A549 (cell line): ENCODE measurements around the gene SPTLC2. TPM values are rescaled to one million over a fixed set of nuclear protein-coding genes. Genes with fewer than 3 reads are reported as not detected.

Experiments used
- ATAC-seq, 2 experiments: fragments of 200-7000 bp in 1 of 2; fragments of >200 bp in 1 of 2; cut with Nextera tagmentation in 1 of 2; cut with Tn5 transposase in 1 of 2; 3 replicates each; pipeline versions ENCODE4 v1.8.0 to v1.9.1; 2018 to 2020; ENCODE audit warnings: mild to moderate bottlenecking in 1 of 2, moderate library complexity in 1 of 2
- CTCF ChIA-PET: fragments of 300-600 bp; sonication (Branson Sonifier 250); formaldehyde crosslinking; extraction: SDS; loops from one replicate; lab custom pipeline; 2021; ENCODE audit warnings: antibody characterized with exemption, inconsistent platforms; lab: Yijun Ruan, JAX
- POLR2A ChIA-PET: fragments of 350-600 bp; formaldehyde crosslinking; extraction: SDS; loops from one replicate; lab custom pipeline; 2021; ENCODE audit warnings: antibody characterized with exemption, inconsistent platforms; lab: Yijun Ruan, JAX
- DNase-seq, 2 experiments: peaks; one replicate each; pipeline versions ENCODE4 v3.0.0 to v3.0.0-alpha.2; 2011 to 2016; ENCODE audit warnings: low read depth in 1 of 2, low spot score in 1 of 2
- FAIRE-seq: peaks from 2 replicates; lab custom pipeline; 2011; peaks lifted over from hg19 to GRCh38; lab: Jason Lieb, UNC
- H3K27ac ChIP-seq, 2 experiments: fragments of >200 bp; sonication (Bioruptor Twin); formaldehyde crosslinking; 3 replicates each; pipeline ENCODE4 v1.5.1; 2016 to 2017
- H3K4me1 ChIP-seq: fragments of >200 bp; sonication (Bioruptor Twin); formaldehyde crosslinking; 3 replicates; pipeline ENCODE4 v1.6.1; 2016
- H3K4me2 ChIP-seq: fragments of >200 bp; sonication (Bioruptor Twin); formaldehyde crosslinking; 3 replicates; pipeline ENCODE4 v1.6.1; 2016
- H3K4me3 ChIP-seq: fragments of >200 bp; sonication (Bioruptor Twin); formaldehyde crosslinking; 3 replicates; pipeline ENCODE4 v1.5.1; 2016
- H3K9me3 ChIP-seq: fragments of >200 bp; sonication (Bioruptor Twin); formaldehyde crosslinking; 3 replicates; pipeline ENCODE4 v1.6.1; 2016
- CTCF ChIP-seq: fragments of >200 bp; sonication (Bioruptor Twin); formaldehyde crosslinking; IDR thresholded peaks from 3 replicates; pipeline ENCODE4 v1.5.1; 2016
- EP300 ChIP-seq, 2 experiments: fragments of >200 bp; sonication (Bioruptor Twin); formaldehyde crosslinking; IDR thresholded peaks; 2 replicates in 1 of 2; 3 replicates in 1 of 2; pipeline ENCODE4 v1.6.1; 2016 to 2017
- ESRRA ChIP-seq: fragments of 150-350 bp; IDR thresholded peaks from 2 replicates; pipeline ENCODE4 v1.6.1; 2014; ENCODE audit warnings: mild to moderate bottlenecking, low read length, borderline replicate concordance
- FOSL2 ChIP-seq, 2 experiments: fragments of 450-650 bp in 1 of 2; fragments of >200 bp in 1 of 2; sonication (Bioruptor Twin) in 1 of 2; formaldehyde crosslinking; IDR thresholded peaks; 2 replicates each; pipeline versions ENCODE4 v1.5.0 to v1.6.1; 2016 to 2020; ENCODE audit warnings: mild to moderate bottlenecking in 1 of 2, moderate library complexity in 1 of 2
- MAZ ChIP-seq: fragments of 150-350 bp; IDR thresholded peaks from 2 replicates; pipeline ENCODE4 v1.6.1; 2014; ENCODE audit warnings: antibody characterized with exemption, low read depth, low read length, borderline replicate concordance
- NR3C1 ChIP-seq: fragments of >200 bp; sonication (Bioruptor Twin); formaldehyde crosslinking; IDR thresholded peaks from 3 replicates; pipeline ENCODE4 v1.6.1; 2017
- PHF8 ChIP-seq: fragments of 200-600 bp; sonication (generic); IDR thresholded peaks from 2 replicates; pipeline ENCODE4 v1.6.1; 2016; ENCODE audit warnings: low read depth, mild to moderate bottlenecking, antibody characterized with exemption, moderate library complexity, borderline replicate concordance
- RAD21 ChIP-seq, 2 experiments: fragments of >200 bp in 1 of 2; sonication (Bioruptor Twin) in 1 of 2; formaldehyde crosslinking in 1 of 2; IDR thresholded peaks in 1 of 2; conservative IDR thresholded peaks in 1 of 2; 2 replicates in 1 of 2; 3 replicates in 1 of 2; pipeline ENCODE4 v1.6.1; 2012 to 2018; ENCODE audit warnings: inconsistent platforms in 1 of 2
- RARB ChIP-seq: fragments of 250-450 bp; sonication (Bioruptor Pico); IDR thresholded peaks from 2 replicates; pipeline ENCODE4 v1.8.0; 2021; ENCODE audit warnings: mild to moderate bottlenecking, moderate library complexity
- RCOR1 ChIP-seq: fragments of 150-350 bp; IDR thresholded peaks from 2 replicates; pipeline ENCODE4 v1.6.1; 2014; ENCODE audit warnings: antibody characterized with exemption, low read length, low read depth
- RNF2 ChIP-seq: fragments of 200-600 bp; sonication (generic); IDR thresholded peaks from 2 replicates; pipeline ENCODE4 v1.6.1; 2016; ENCODE audit warnings: low read depth, mild to moderate bottlenecking, antibody characterized with exemption, moderate library complexity, borderline replicate concordance
- SMC3 ChIP-seq: fragments of >200 bp; sonication (Bioruptor Twin); formaldehyde crosslinking; IDR thresholded peaks from 3 replicates; pipeline ENCODE4 v1.6.1; 2018; ENCODE audit warnings: inconsistent platforms
- SREBF2 ChIP-seq: fragments of 450-650 bp; IDR thresholded peaks from 2 replicates; pipeline ENCODE4 v1.6.1; 2014; ENCODE audit warnings: mild to moderate bottlenecking, moderate library complexity
- ZC3H11A ChIP-seq: fragments of 450-650 bp; IDR thresholded peaks from 2 replicates; pipeline ENCODE4 v1.6.1; 2014; ENCODE audit warnings: antibody characterized with exemption, mild to moderate bottlenecking
- ZFP36 ChIP-seq: fragments of 450-650 bp; IDR thresholded peaks from 2 replicates; pipeline ENCODE4 v1.6.1; 2014; ENCODE audit warnings: borderline replicate concordance; ENCODE audit not compliant: partially characterized antibody
- ZNF302 ChIP-seq: fragments of 250-450 bp; sonication (Bioruptor Pico); IDR thresholded peaks from 2 replicates; pipeline ENCODE4 v1.9.0; 2021; ENCODE audit warnings: inconsistent platforms, mild to moderate bottlenecking, moderate library complexity
- ZSCAN20 ChIP-seq: fragments of 250-450 bp; sonication (Bioruptor Pico); IDR thresholded peaks from 2 replicates; pipeline ENCODE4 v1.8.0; 2022; ENCODE audit warnings: mild to moderate bottlenecking, moderate library complexity
- WGBS: methylation state at CpG from one replicate; pipeline ENCODE4 v1.1.6; 2017; ENCODE audit errors: missing lambda C conversion rate; 5-methylcytosine and 5-hydroxymethylcytosine counted together
- polyA plus RNA-seq, 4 experiments: library from polyadenylated mRNA; depleted of rRNA in 3 of 4; stranded (reverse); fragments of >200 nt; fragmentation: RNase III in 1 of 4; extraction: RNeasy Plus Mini Kit Qiagen cat#74134 plus additional on column Dnase treatment in 1 of 4; gene quantifications; 2 replicates in 3 of 4; 3 replicates in 1 of 4; pipeline ENCODE4 v1.2.3, GENCODE V29; 2011 to 2017
- TF ChIP-seq, protein P1 (sequence below): fragments of >200 bp; sonication (Bioruptor Twin); formaldehyde crosslinking; IDR thresholded peaks from 3 replicates; pipeline ENCODE4 v1.6.1; 2016
- TF ChIP-seq, protein P2 (sequence below): fragments of 250-450 bp; sonication (Bioruptor Pico); IDR thresholded peaks from 2 replicates; pipeline ENCODE4 v1.5.0; 2021; ENCODE audit warnings: mild to moderate bottlenecking, moderate library complexity, borderline replicate concordance

Gene SPTLC2
- polyA plus RNA-seq, 2 of the 4 experiments (the other 2 are of a cell fraction) = 17.2 to 30.9 TPM

GRCh38 chr14:77647853-77648252 is 31.4 kb upstream of the SPTLC2 start:
- Histone ChIP-seq H3K4me2 (no peak overlapping the region), H3K4me3 (no peak overlapping the region), H3K4me1 (no peaks in the 10 kb centered on the region), H3K27ac (no peak overlapping the region), H3K9me3 (no peaks in the 10 kb centered on the region)
- FAIRE-seq = no peak
- ATAC-seq = no peak
- ChIA-PET CTCF (interaction anchor here (1.1 kb wide), 1 partner anchor 30 kb away, joined by 5 read pairs; no protein-coding TSS in a partner anchor), POLR2A (no interaction called here)
- no peak for TF ChIP-seq PHF8
- TF ChIP-seq RARB = no peak
- no peak for DNase-seq
- WGBS = 45% methylated on average over 2 of the region's 2 CpGs

DNA sequence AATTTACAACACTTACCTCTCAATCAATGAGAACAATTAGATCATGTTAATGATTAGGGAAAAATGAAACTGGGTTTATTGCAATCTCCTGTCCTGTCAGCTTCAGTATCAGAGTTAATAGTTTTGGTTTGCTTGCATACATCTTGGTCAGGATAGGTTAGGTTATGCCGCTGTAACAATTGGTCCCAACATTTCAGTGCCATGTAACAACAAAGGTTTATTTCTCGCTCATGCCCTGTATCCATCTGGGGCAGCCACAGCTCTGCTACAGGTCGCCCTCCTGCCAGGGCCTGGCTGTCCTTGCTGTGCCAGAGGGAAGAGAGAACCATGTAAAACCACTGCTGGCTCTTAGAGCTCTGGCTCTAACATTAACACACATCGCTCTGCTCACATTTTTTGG is 30.5 kb upstream of the SPTLC2 start:
- ATAC-seq = no peak
- no peak for DNase-seq
- Histone ChIP-seq H3K9me3 (no peaks in the 10 kb centered on the region), H3K4me1 (no peaks in the 10 kb centered on the region), H3K4me3 (no peak overlapping the region), H3K27ac (no peak overlapping the region), H3K4me2 (no peak overlapping the region)
- ChIA-PET CTCF (interaction anchor here (1.2 kb wide), 1 partner anchor 8 kb away, joined by 9 read pairs; no protein-coding TSS in a partner anchor), POLR2A (no interaction called here)
- FAIRE-seq = no peak
- TF ChIP-seq ZFP36 (no peak), NR3C1 (no peak), EP300 (IDR thresholded peaks at IDR 0.05) (no peak), ZNF302 (CRISPR knock-in tag) (no peak), SMC3 (no peak), ZSCAN20 (no peak), SREBF2 (no peak), FOSL2 (IDR thresholded peaks at IDR 0.05) (no peak), FOSL2 (CRISPR knock-in tag; IDR thresholded peaks at IDR 0.05) (no peak), CTCF (no peak), RAD21 (conservative IDR thresholded peaks at IDR 0.05 in 1 of 2, IDR thresholded peaks at IDR 0.05 in 1 of 2) (no peak), MAZ (no peak), ESRRA (no peak), ZC3H11A (no peak), RCOR1 (no peak), RNF2 (no peak)
- TF ChIP-seq, protein P1, sequence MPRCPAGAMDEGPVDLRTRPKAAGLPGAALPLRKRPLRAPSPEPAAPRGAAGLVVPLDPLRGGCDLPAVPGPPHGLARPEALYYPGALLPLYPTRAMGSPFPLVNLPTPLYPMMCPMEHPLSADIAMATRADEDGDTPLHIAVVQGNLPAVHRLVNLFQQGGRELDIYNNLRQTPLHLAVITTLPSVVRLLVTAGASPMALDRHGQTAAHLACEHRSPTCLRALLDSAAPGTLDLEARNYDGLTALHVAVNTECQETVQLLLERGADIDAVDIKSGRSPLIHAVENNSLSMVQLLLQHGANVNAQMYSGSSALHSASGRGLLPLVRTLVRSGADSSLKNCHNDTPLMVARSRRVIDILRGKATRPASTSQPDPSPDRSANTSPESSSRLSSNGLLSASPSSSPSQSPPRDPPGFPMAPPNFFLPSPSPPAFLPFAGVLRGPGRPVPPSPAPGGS = no peak
- TF ChIP-seq, protein P2, sequence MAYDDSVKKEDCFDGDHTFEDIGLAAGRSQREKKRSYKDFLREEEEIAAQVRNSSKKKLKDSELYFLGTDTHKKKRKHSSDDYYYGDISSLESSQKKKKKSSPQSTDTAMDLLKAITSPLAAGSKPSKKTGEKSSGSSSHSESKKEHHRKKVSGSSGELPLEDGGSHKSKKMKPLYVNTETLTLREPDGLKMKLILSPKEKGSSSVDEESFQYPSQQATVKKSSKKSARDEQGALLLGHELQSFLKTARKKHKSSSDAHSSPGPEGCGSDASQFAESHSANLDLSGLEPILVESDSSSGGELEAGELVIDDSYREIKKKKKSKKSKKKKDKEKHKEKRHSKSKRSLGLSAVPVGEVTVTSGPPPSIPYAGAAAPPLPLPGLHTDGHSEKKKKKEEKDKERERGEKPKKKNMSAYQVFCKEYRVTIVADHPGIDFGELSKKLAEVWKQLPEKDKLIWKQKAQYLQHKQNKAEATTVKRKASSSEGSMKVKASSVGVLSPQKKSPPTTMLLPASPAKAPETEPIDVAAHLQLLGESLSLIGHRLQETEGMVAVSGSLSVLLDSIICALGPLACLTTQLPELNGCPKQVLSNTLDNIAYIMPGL = no peak
- WGBS = 59% methylated on average over 4 of the region's 4 CpGs
